Activated B cell treated with CpG ODN at 0.5 μM for 24 hours (primary cell): ENCODE results near the gene LRP2. TPM values are rescaled to one million over a fixed set of nuclear protein-coding genes. Genes with fewer than 3 reads are reported as not detected.

ENCODE experiments used
- ATAC-seq: fragments of 200-7000 bp; cut with Tn5 transposase; one replicate; pipeline ENCODE4 v1.10.0; 2021; ENCODE audit warnings: low read depth, mild to moderate bottlenecking, moderate library complexity
- CTCF ChIA-PET: fragments of 350-600 bp; sonication (Branson Sonifier 250); formaldehyde crosslinking; loops from one replicate; lab custom pipeline; 2021; ENCODE audit warnings: antibody characterized with exemption; lab: Charles Lee
- POLR2A ChIA-PET: fragments of 350-600 bp; sonication (Branson Sonifier 250); formaldehyde crosslinking; loops from one replicate; lab custom pipeline; 2021; ENCODE audit warnings: antibody characterized with exemption; lab: Charles Lee
- DNase-seq: peaks from one replicate; pipeline ENCODE4 v3.0.0; 2022
- H3K27ac Mint-ChIP-seq: one replicate; pipeline ENCODE4 v1.8.0; 2020; ENCODE audit warnings: mixed read lengths
- H3K27me3 Mint-ChIP-seq: one replicate; pipeline ENCODE4 v1.8.0; 2021; ENCODE audit warnings: mixed read lengths
- H3K36me3 Mint-ChIP-seq: one replicate; pipeline ENCODE4 v1.8.0; 2021; ENCODE audit warnings: low read depth, mixed read lengths
- H3K4me1 Mint-ChIP-seq: one replicate; pipeline ENCODE4 v1.8.0; 2021; ENCODE audit warnings: mixed read lengths
- H3K4me3 Mint-ChIP-seq: one replicate; pipeline ENCODE4 v1.8.0; 2020; ENCODE audit warnings: mild to moderate bottlenecking, mixed read lengths
- H3K9me3 Mint-ChIP-seq: one replicate; pipeline ENCODE4 v1.8.0; 2020; ENCODE audit warnings: mixed read lengths
- CTCF ChIP-seq: fragments of 200-600 bp; IDR thresholded peaks from one replicate; pipeline ENCODE4 v1.8.0; 2022; ENCODE audit warnings: antibody characterized with exemption, mild to moderate bottlenecking
- intact Hi-C: fragments of 100-400 bp; cut with micrococcal nuclease; formaldehyde crosslinking; loops from one replicate; pipeline ENCODE4 v1.15.1; 2024
- total RNA-seq: library from RNA; stranded (reverse); gene quantifications from 2 replicates; pipeline ENCODE4 v1.2.3, GENCODE V29; 2022

The LRP2 gene
- total RNA-seq, 1 donor from 2014 or later = not detected

GRCh38 chr2:169141713-169142352 lies 220.5 kb downstream of the LRP2 start:
- H3K27ac Mint-ChIP-seq = no peak overlapping the region
- peaks cover 3% of the 10 kb centered on the region for H3K4me1 Mint-ChIP-seq
- DNase-seq (no peak), ATAC-seq (peak; percentile 47)
- H3K4me3 Mint-ChIP-seq = no peak overlapping the region
- intact Hi-C loops = loop anchor here (1.0 kb wide), 2 partner anchors 32 to 181 kb away; no protein-coding TSS in a partner anchor
- ChIA-PET CTCF (interaction anchor here (0.8 to 1.9 kb wide), 9 partner anchors 8 to 181 kb away, joined by 3 to 25 read pairs (median 8); no protein-coding TSS in a partner anchor), POLR2A (no interaction called here)
- H3K36me3 Mint-ChIP-seq = no peaks in the 10 kb centered on the region
- TF ChIP-seq CTCF = peak; percentile 54
- no peaks in the 10 kb centered on the region for H3K27me3 Mint-ChIP-seq
- no peaks in the 10 kb centered on the region for H3K9me3 Mint-ChIP-seq

GRCh38 chr2:169139993-169140767 lies 222.2 kb downstream of the LRP2 start:
- Mint-ChIP-seq H3K27me3 (no peaks in the 10 kb centered on the region), H3K36me3 (no peaks in the 10 kb centered on the region), H3K4me3 (no peak overlapping the region), H3K4me1 (peaks cover 3% of the 10 kb centered on the region), H3K9me3 (no peaks in the 10 kb centered on the region), H3K27ac (no peak overlapping the region)
- POLR2A ChIA-PET = no interaction called here
- CTCF ChIA-PET = interaction anchor here (0.7 to 3.4 kb wide), 6 partner anchors 8 to 176 kb away, joined by 3 to 20 read pairs (median 4); no protein-coding TSS in a partner anchor
- DNase-seq = no peak
- ATAC-seq = no peak
- intact Hi-C loops = no loop called here
- TF ChIP-seq CTCF = no peak

- Mint-ChIP-seq H3K9me3 (no peaks in the 10 kb centered on the region), H3K27me3 (no peaks in the 10 kb centered on the region), H3K4me3 (no peak overlapping the region), H3K27ac (no peak overlapping the region), H3K4me1 (peaks cover 3% of the 10 kb centered on the region), H3K36me3 (no peaks in the 10 kb centered on the region)
- ChIA-PET POLR2A (no interaction called here), CTCF (interaction anchor here (1.1 to 3.4 kb wide), 3 partner anchors 11 to 175 kb away, joined by 3 to 20 read pairs (median 5); no protein-coding TSS in a partner anchor)
- TF ChIP-seq CTCF = no peak
- DNase-seq = no peak
- ATAC-seq = no peak
- intact Hi-C loops = no loop called here
Observed at GRCh38 chr2:169139145-169139544, 223.2 kb downstream of the LRP2 start.

- CTCF ChIA-PET = interaction anchor here (3.4 kb wide), 1 partner anchor 28 kb away, joined by 20 read pairs; no protein-coding TSS in a partner anchor
- H3K27ac Mint-ChIP-seq = no peak overlapping the region
- intact Hi-C loops = no loop called here
- peaks cover 1% of the 10 kb centered on the region for H3K4me1 Mint-ChIP-seq
- POLR2A ChIA-PET = no interaction called here
- TF ChIP-seq CTCF = no peak
- H3K4me3 Mint-ChIP-seq = no peak overlapping the region
- ATAC-seq (no peak), DNase-seq (no peak)
- H3K9me3 Mint-ChIP-seq = no peaks in the 10 kb centered on the region
- no peaks in the 10 kb centered on the region for H3K27me3 Mint-ChIP-seq
- no peaks in the 10 kb centered on the region for H3K36me3 Mint-ChIP-seq
Observed at GRCh38 chr2:169137924-169138323, 224.4 kb downstream of the LRP2 start.
